H1 (cell line): ENCODE results near the gene IGFALS. TPM values are rescaled to one million over a fixed set of nuclear protein-coding genes. Genes with fewer than 3 reads are reported as not detected.

Experiments used
- CTCF ChIA-PET: fragments of 300-600 bp; sonication (Branson Sonifier 250); formaldehyde crosslinking; loops from one replicate; lab custom pipeline; 2021; ENCODE audit not compliant: partially characterized antibody; lab: Charles Lee
- POLR2A ChIA-PET: fragments of 300-600 bp; sonication (Branson Sonifier 250); formaldehyde crosslinking; loops from one replicate; lab custom pipeline; 2021; ENCODE audit warnings: inconsistent platforms; ENCODE audit not compliant: partially characterized antibody; lab: Charles Lee
- DNase-seq, 2 experiments: peaks; one replicate each; pipeline versions ENCODE4 v3.0.0 to v3.0.0-alpha.2; 2010 to 2022; ENCODE audit warnings: low spot score in 2 of 2, low read depth in 1 of 2, mixed read lengths in 1 of 2
- FAIRE-seq: peaks from 2 replicates; lab custom pipeline; 2011; peaks lifted over from hg19 to GRCh38; lab: Jason Lieb, UNC
- H2AFZ ChIP-seq: 2 replicates; pipeline ENCODE4 v1.8.1; 2012; ENCODE audit warnings: low read length, inconsistent platforms
- H2AK5ac ChIP-seq: 2 replicates; pipeline ENCODE4 v1.6.1; 2013; ENCODE audit warnings: low read depth, low read length
- H2BK120ac ChIP-seq: replicated peaks from 2 replicates; pipeline ENCODE3; 2013; ENCODE audit warnings: low read depth, low read length, inconsistent platforms
- H2BK12ac ChIP-seq: 2 replicates; pipeline ENCODE4 v1.6.1; 2013; ENCODE audit warnings: low read depth, low read length
- H2BK15ac ChIP-seq: 2 replicates; pipeline ENCODE4 v1.6.1; 2013; ENCODE audit warnings: low read length
- H2BK20ac ChIP-seq: 2 replicates; pipeline ENCODE4 v1.6.1; 2013; ENCODE audit warnings: low read length
- H2BK5ac ChIP-seq: 2 replicates; pipeline ENCODE4 v1.6.1; 2013; ENCODE audit warnings: low read depth, low read length
- H3K14ac ChIP-seq: 2 replicates; pipeline ENCODE4 v1.6.1; 2013; ENCODE audit warnings: inconsistent platforms; ENCODE audit not compliant: insufficient read length
- H3K18ac ChIP-seq: 2 replicates; pipeline ENCODE4 v1.6.1; 2013; ENCODE audit warnings: low read length; ENCODE audit errors: extremely low read depth
- H3K23ac ChIP-seq: 2 replicates; pipeline ENCODE4 v1.6.1; 2013; ENCODE audit warnings: inconsistent platforms; ENCODE audit not compliant: insufficient read length
- H3K23me2 ChIP-seq: 2 replicates; pipeline ENCODE4 v1.6.1; 2013; ENCODE audit warnings: low read depth, low read length
- H3K27ac ChIP-seq: 2 replicates; pipeline ENCODE4 v1.6.1; 2011; ENCODE audit warnings: low read depth, low read length, inconsistent platforms
- H3K27me3 ChIP-seq, 4 experiments: replicated peaks in 1 of 4; 1 replicate in 1 of 4; 2 replicates in 3 of 4; pipeline versions ENCODE4 v1.6.1 to v1.8.1; 2011 to 2013; ENCODE audit warnings: low read length in 3 of 4, mild to moderate bottlenecking in 3 of 4, inconsistent platforms in 2 of 4, mixed read lengths in 2 of 4, moderate library complexity in 1 of 4; ENCODE audit not compliant: control insufficient read depth in 3 of 4, insufficient read depth in 3 of 4; ENCODE audit errors: extremely low read depth in 1 of 4
- H3K36me3 ChIP-seq, 4 experiments: 2 replicates each; pipeline versions ENCODE4 v1.6.1 to v1.8.1; 2011 to 2013; ENCODE audit warnings: mild to moderate bottlenecking in 4 of 4, low read length in 3 of 4, moderate library complexity in 2 of 4, control low read depth in 1 of 4, inconsistent platforms in 1 of 4; ENCODE audit not compliant: insufficient read depth in 4 of 4, control insufficient read depth in 2 of 4
- H3K4ac ChIP-seq: replicated peaks from 2 replicates; pipeline ENCODE3; 2013; ENCODE audit warnings: low read length, low read depth, mixed read lengths, inconsistent platforms; ENCODE audit not compliant: insufficient read length
- H3K4me1 ChIP-seq, 4 experiments: replicated peaks in 1 of 4; 1 replicate in 1 of 4; 2 replicates in 3 of 4; pipeline versions ENCODE4 v1.6.1 to v1.8.1; 2011 to 2013; ENCODE audit warnings: low read length in 3 of 4, inconsistent platforms in 2 of 4, mixed read lengths in 1 of 4; ENCODE audit not compliant: insufficient read depth in 4 of 4, control insufficient read depth in 3 of 4
- H3K4me2 ChIP-seq, 2 experiments: 2 replicates each; pipeline versions ENCODE4 v1.6.1 to v1.8.1; 2011 to 2013; ENCODE audit warnings: low read depth in 2 of 2, low read length in 2 of 2, control low read depth in 1 of 2, inconsistent platforms in 1 of 2, mild to moderate bottlenecking in 1 of 2; ENCODE audit not compliant: insufficient read depth in 1 of 2
- H3K4me3 ChIP-seq, 4 experiments: fragments of 200-600, 300-600 bp in 1 of 4; sonication (generic), shearing (Covaris generic), sonication (Bioruptor Twin) in 1 of 4; 2 replicates each; pipeline versions ENCODE4 v1.5.1 to v1.8.1; 2011 to 2016; ENCODE audit warnings: low read length in 4 of 4, low read depth in 3 of 4, control low read depth in 2 of 4, inconsistent platforms in 2 of 4, mild to moderate bottlenecking in 2 of 4, mixed read lengths in 1 of 4, moderate library complexity in 1 of 4; ENCODE audit not compliant: insufficient read depth in 2 of 4; ENCODE audit errors: extremely low read depth in 1 of 4
- H3K56ac ChIP-seq: replicated peaks from 2 replicates; pipeline ENCODE3; 2013; ENCODE audit warnings: low read depth, mild to moderate bottlenecking, mixed read lengths, low read length, inconsistent platforms; ENCODE audit not compliant: insufficient read length
- H3K79me1 ChIP-seq: 2 replicates; pipeline ENCODE4 v1.6.1; 2013; ENCODE audit warnings: low read depth, low read length, control low read depth
- H3K79me2 ChIP-seq, 2 experiments: 2 replicates each; pipeline versions ENCODE4 v1.6.1 to v1.8.1; 2012 to 2013; ENCODE audit warnings: low read length in 2 of 2, mild to moderate bottlenecking in 2 of 2, inconsistent platforms in 1 of 2; ENCODE audit not compliant: insufficient read depth in 2 of 2, control insufficient read depth in 1 of 2
- H3K9ac ChIP-seq, 4 experiments: replicated peaks in 1 of 4; 1 replicate in 1 of 4; 2 replicates in 3 of 4; pipeline versions ENCODE4 v1.6.1 to v1.8.1; 2011 to 2013; ENCODE audit warnings: low read depth in 3 of 4, low read length in 3 of 4, control low read depth in 2 of 4, mild to moderate bottlenecking in 2 of 4, moderate library complexity in 2 of 4, inconsistent platforms in 1 of 4; ENCODE audit errors: extremely low read depth in 1 of 4
- H3K9me3 ChIP-seq, 2 experiments: 2 replicates each; pipeline versions ENCODE4 v1.6.1 to v1.8.1; 2012 to 2013; ENCODE audit warnings: mild to moderate bottlenecking in 2 of 2, moderate library complexity in 2 of 2, control low read depth in 1 of 2, inconsistent platforms in 1 of 2, low read depth in 1 of 2, low read length in 1 of 2, mixed read lengths in 1 of 2; ENCODE audit not compliant: insufficient read depth in 2 of 2
- H4K20me1 ChIP-seq, 2 experiments: replicated peaks in 1 of 2; 2 replicates each; pipeline versions ENCODE3 to v1.8.1; 2011 to 2013; ENCODE audit warnings: inconsistent platforms in 2 of 2, low read length in 2 of 2, mild to moderate bottlenecking in 1 of 2; ENCODE audit not compliant: insufficient read depth in 2 of 2, control insufficient read depth in 1 of 2
- H4K5ac ChIP-seq: 2 replicates; pipeline ENCODE4 v1.6.1; 2013; ENCODE audit warnings: low read length, low read depth, mixed read lengths, inconsistent platforms; ENCODE audit not compliant: insufficient read length
- H4K8ac ChIP-seq: 2 replicates; pipeline ENCODE4 v1.8.0; 2013; ENCODE audit warnings: mild to moderate bottlenecking, moderate library complexity, low read length, inconsistent platforms; ENCODE audit not compliant: insufficient read depth; ENCODE audit errors: extremely low read depth
- H4K91ac ChIP-seq: replicated peaks from 2 replicates; pipeline ENCODE3; 2013; ENCODE audit warnings: low read length, mixed read lengths, inconsistent platforms; ENCODE audit not compliant: insufficient read length
- EZH2 ChIP-seq: fragments of 200-600 bp; sonication (generic); IDR thresholded peaks from 2 replicates; pipeline ENCODE4 v1.7.1; 2012; ENCODE audit warnings: low read depth, mild to moderate bottlenecking, moderate library complexity, low read length, inconsistent platforms; ENCODE audit not compliant: severe bottlenecking
- POLR2AphosphoS5 ChIP-seq: IDR thresholded peaks from 2 replicates; pipeline ENCODE4 v1.6.1; 2011; ENCODE audit warnings: low read depth, low read length
- WGBS, 2 experiments: shearing (Covaris generic) in 1 of 2; methylation state at CpG; one replicate each; pipeline versions ENCODE4 v1.1.6 to v1.1.7; 2013 to 2015; ENCODE audit warnings: low lambda C conversion rate in 2 of 2, mixed read lengths in 2 of 2, inconsistent platforms in 1 of 2, low coverage in 1 of 2, missing lambda C conversion rate in 1 of 2; ENCODE audit not compliant: insufficient replicate concordance in 2 of 2, insufficient coverage in 1 of 2, insufficient read length in 1 of 2; ENCODE audit errors: extremely low coverage in 1 of 2, missing lambda C conversion rate in 1 of 2; 5-methylcytosine and 5-hydroxymethylcytosine counted together
- polyA plus RNA-seq, 7 experiments: library from polyadenylated mRNA; depleted of rRNA in 3 of 7; stranded (reverse) in 5 of 7; unstranded in 2 of 7; fragments of >200 nt in 5 of 7; fragments of 200-250 nt in 2 of 7; gene quantifications; 1 replicate in 5 of 7; 2 replicates in 1 of 7; 4 replicates in 1 of 7; pipeline versions ENCODE4 v1.2.1 to v1.2.3, GENCODE V29; 2011 to 2013; ENCODE audit warnings: missing spikeins in 2 of 7, mixed read lengths in 2 of 7
- total RNA-seq: library from RNA; stranded (reverse); fragmentation: NEBNext Ultra II Directional; extraction: Animal tissue kit (Norgen Biotek cat#: 25700); gene quantifications from 2 replicates; pipeline ENCODE4 v1.2.1, GENCODE V29; 2021

The IGFALS gene
- total and polyA plus RNA-seq, 2 of the 8 experiments (the other 6 are each of a cell fraction or from before 2014, with no cell fraction given): not detected

GRCh38 chr16:1776672-1776955 lies 16.9 kb downstream of the IGFALS start:
- H2BK15ac ChIP-seq: no peak overlapping the region
- DNase-seq (no peak), FAIRE-seq (no peak)
- H3K36me3 ChIP-seq: peaks cover 0 to 23% (median 9%) of the 10 kb centered on the region in 4 experiments; a peak in 5 of 8 replicates
- H3K56ac ChIP-seq: no peak overlapping the region
- CTCF ChIA-PET: no interaction called here
- H4K20me1 ChIP-seq: peaks cover 0 to 33% of the 10 kb centered on the region in 2 experiments
- 89% methylated on average over 13 of the region's 13 CpGs; no CpG with 5 or more reads in 1 of the 2 experiments for WGBS, 2 experiments
- no peak overlapping the region for H4K91ac ChIP-seq
- no peak overlapping the region for H4K5ac ChIP-seq
- no peak overlapping the region for H3K9ac ChIP-seq
- no peak overlapping the region for H2AK5ac ChIP-seq
- no peaks in the 10 kb centered on the region for H3K27me3 ChIP-seq
- peaks cover 9% of the 10 kb centered on the region for H3K23me2 ChIP-seq
- no peak overlapping the region for H2BK120ac ChIP-seq
- H3K4me2 ChIP-seq: no peak overlapping the region
- peak overlapping the region; percentile 20; the same call in 1 of the 2 replicates for H4K8ac ChIP-seq
- H3K23ac ChIP-seq: no peak overlapping the region
- no peak overlapping the region for H2BK20ac ChIP-seq
- POLR2A ChIA-PET: interaction anchor here (0.7 to 12.0 kb wide), 5 partner anchors 8 to 379 kb away, joined by 3 to 246 read pairs (median 3); partner anchors contain the start of genes EME2, MRPS34, NME3 and TRAF7
- H3K4me1 ChIP-seq: peaks cover 0 to 12% (median 8%) of the 10 kb centered on the region in 4 experiments; a peak in 6 of 7 replicates
- no peaks in the 10 kb centered on the region for H3K9me3 ChIP-seq
- peaks cover 9% of the 10 kb centered on the region for H3K79me1 ChIP-seq
- H3K79me2 ChIP-seq: peaks cover 0 to 15% of the 10 kb centered on the region in 2 experiments; a peak in 1 of 4 replicates
- H2BK12ac ChIP-seq: no peak overlapping the region
- no peak overlapping the region for H2AFZ ChIP-seq
- no peak overlapping the region for H2BK5ac ChIP-seq
- H3K14ac ChIP-seq: no peak overlapping the region
- TF ChIP-seq POLR2AphosphoS5 (0 out of 2 replicates have a peak, but pooled peaks have one; percentile 7), EZH2 (no peak)
- H3K18ac ChIP-seq: no peak overlapping the region
- H3K27ac ChIP-seq: no peak overlapping the region
- no peak overlapping the region for H3K4me3 ChIP-seq
- no peak overlapping the region for H3K4ac ChIP-seq
